GM12878 (cell line): ENCODE results near the gene FYB1. TPM values are rescaled to one million over a fixed set of nuclear protein-coding genes. Genes with fewer than 3 reads are reported as not detected.

ENCODE experiments used
- ATAC-seq: fragments of 200-7000 bp; cut with Tn5 transposase; 3 replicates; pipeline ENCODE4 v1.9.1; 2020; ENCODE audit warnings: mild to moderate bottlenecking, moderate library complexity
- BruUV-seq: library from RNA; stranded (reverse); fragments of 400-500 nt; replicated peaks from 2 replicates; lab custom pipeline; 2021; lab: Mats Ljungman, UMichigan
- CTCF ChIA-PET: fragments of 300-600 bp; sonication (Branson Sonifier 250); formaldehyde crosslinking; extraction: SDS; loops from one replicate; lab custom pipeline; 2021; ENCODE audit warnings: inconsistent platforms; lab: Yijun Ruan, JAX
- POLR2A ChIA-PET: fragments of 350-600 bp; formaldehyde crosslinking; extraction: SDS; loops from one replicate; lab custom pipeline; 2021; ENCODE audit warnings: inconsistent platforms; lab: Charles Lee
- RAD21 ChIA-PET: fragments of 300-600 bp; sonication (Branson Sonifier 250); formaldehyde crosslinking; loops from one replicate; lab custom pipeline; 2023; ENCODE audit warnings: antibody characterized with exemption; ENCODE audit not compliant: unreplicated experiment; lab: Charles Lee
- SMC1A ChIA-PET: fragments of 300-600 bp; sonication (Branson Sonifier 250); formaldehyde crosslinking; loops from one replicate; lab custom pipeline; 2023; ENCODE audit not compliant: unreplicated experiment, uncharacterized antibody; lab: Charles Lee
- DNase-seq: peaks from one replicate; pipeline ENCODE4 v3.0.0-alpha.2; 2011; ENCODE audit warnings: low read depth, low spot score
- FAIRE-seq: peaks from 3 replicates; lab custom pipeline; 2011; peaks lifted over from hg19 to GRCh38; lab: Jason Lieb, UNC
- H2AFZ ChIP-seq: 2 replicates; pipeline ENCODE4 v1.6.0; 2011; ENCODE audit warnings: low read depth, low read length, control low read depth; ENCODE audit not compliant: control insufficient read depth
- H3K27ac ChIP-seq: 2 replicates; pipeline ENCODE4 v1.5.1; 2011; ENCODE audit warnings: control low read depth; ENCODE audit not compliant: control insufficient read depth, insufficient read depth
- H3K27me3 ChIP-seq, 2 experiments: replicated peaks in 1 of 2; 2 replicates each; pipeline versions ENCODE4 v1.6.0 to v1.6.1; 2011; ENCODE audit warnings: low read length in 1 of 2; ENCODE audit not compliant: control insufficient read depth in 2 of 2, insufficient read depth in 2 of 2
- H3K36me3 ChIP-seq, 2 experiments: 2 replicates each; pipeline ENCODE4 v1.5.1; 2011; ENCODE audit warnings: low read length in 1 of 2; ENCODE audit not compliant: control insufficient read depth in 2 of 2, insufficient read depth in 2 of 2
- H3K4me1 ChIP-seq: 2 replicates; pipeline ENCODE4 v1.6.1; 2011; ENCODE audit warnings: mild to moderate bottlenecking, low read length, moderate library complexity, mixed read lengths; ENCODE audit not compliant: control insufficient read depth, insufficient read depth
- H3K4me2 ChIP-seq: 2 replicates; pipeline ENCODE4 v1.6.0; 2011; ENCODE audit warnings: control low read depth; ENCODE audit not compliant: control insufficient read depth, insufficient read depth
- H3K4me3 ChIP-seq: fragments of 200-600 bp; sonication (generic); 2 replicates; pipeline ENCODE4 v1.5.1; 2016
- H3K79me2 ChIP-seq: 2 replicates; pipeline ENCODE4 v1.6.0; 2011; ENCODE audit warnings: low read length; ENCODE audit not compliant: control insufficient read depth, insufficient read depth
- H3K9ac ChIP-seq: 2 replicates; pipeline ENCODE4 v1.8.0; 2011; ENCODE audit warnings: low read length, control low read depth, mixed read lengths; ENCODE audit not compliant: control insufficient read depth, insufficient read depth
- H3K9me3 ChIP-seq: replicated peaks from 3 replicates; pipeline ENCODE4 v1.5.1; 2011; ENCODE audit warnings: mild to moderate bottlenecking, low read length; ENCODE audit not compliant: control insufficient read depth, insufficient read depth
- H4K20me1 ChIP-seq: 2 replicates; pipeline ENCODE4 v1.6.0; 2011; ENCODE audit not compliant: control insufficient read depth, insufficient read depth
- CBFB ChIP-seq: IDR thresholded peaks from 2 replicates; pipeline ENCODE4 v1.6.1; 2016; ENCODE audit warnings: antibody characterized with exemption, low read depth
- CBX3 ChIP-seq: fragments of 200-600 bp; sonication (generic); IDR thresholded peaks from 2 replicates; pipeline ENCODE4 v1.6.1; 2016; ENCODE audit warnings: low read depth, borderline replicate concordance
- CREM ChIP-seq: IDR thresholded peaks from 2 replicates; pipeline ENCODE4 v1.6.1; 2014; ENCODE audit warnings: antibody characterized with exemption, low read depth
- ESRRA ChIP-seq: IDR thresholded peaks from 2 replicates; pipeline ENCODE4 v1.6.1; 2012; ENCODE audit warnings: mild to moderate bottlenecking, low read length, improper control_type of control experiment
- GABPA ChIP-seq: IDR thresholded peaks from 2 replicates; pipeline ENCODE4 v1.6.1; 2014; ENCODE audit warnings: antibody characterized with exemption, low read depth, mild to moderate bottlenecking, inconsistent platforms
- NFIC ChIP-seq: IDR thresholded peaks from 2 replicates; pipeline ENCODE4 v1.6.1; 2012; ENCODE audit warnings: low read depth, mild to moderate bottlenecking, inconsistent platforms, low read length, moderate library complexity
- POLR2AphosphoS2 ChIP-seq: IDR thresholded peaks from 2 replicates; pipeline ENCODE4 v1.6.1; 2011; ENCODE audit warnings: low read depth, mild to moderate bottlenecking, low read length, improper control_type of control experiment, moderate library complexity
- RAD21 ChIP-seq: IDR thresholded peaks from 2 replicates; pipeline ENCODE4 v1.6.1; 2011; ENCODE audit warnings: mild to moderate bottlenecking, low read depth, low read length, moderate library complexity; ENCODE audit not compliant: insufficient read depth
- TARDBP ChIP-seq: IDR thresholded peaks from 2 replicates; pipeline ENCODE4 v1.6.1; 2016; ENCODE audit warnings: borderline replicate concordance
- YY1 ChIP-seq: IDR thresholded peaks from 2 replicates; pipeline ENCODE4 v1.6.1; 2011; ENCODE audit warnings: low read depth, mild to moderate bottlenecking, low read length
- ZNF622 ChIP-seq: fragments of 450-650 bp; IDR thresholded peaks from 2 replicates; pipeline ENCODE4 v1.6.1; 2017; ENCODE audit warnings: mild to moderate bottlenecking, inconsistent platforms
- WGBS: methylation state at CpG from one replicate; pipeline ENCODE4 v1.1.6; 2016; ENCODE audit warnings: low lambda C conversion rate; ENCODE audit not compliant: insufficient replicate concordance, insufficient coverage; ENCODE audit errors: missing lambda C conversion rate; 5-methylcytosine and 5-hydroxymethylcytosine counted together
- in situ Hi-C: fragments of 300-500 bp; cut with MboI; formaldehyde crosslinking; loops from 9 replicates; pipeline ENCODE4 v1.14.3; 2018; ENCODE audit warnings: mixed read lengths
- intact Hi-C: fragments of 100-400 bp; cut with micrococcal nuclease; formaldehyde crosslinking; loops from one replicate; pipeline ENCODE4 v1.14.2; 2022; ENCODE audit not compliant: unreplicated experiment
- polyA plus RNA-seq, 11 experiments: library from polyadenylated mRNA; depleted of rRNA in 4 of 11; unstranded in 6 of 11; stranded (reverse) in 5 of 11; fragments of >200 nt; fragmentation: Nextera tagmentation in 4 of 11; fragmentation: Illumina TruSeq in 1 of 11; extraction: Ambion mirVana in 4 of 11; extraction: Trizol in 1 of 11; gene quantifications; 1 replicate in 1 of 11; 2 replicates in 10 of 11; pipeline versions ENCODE4 v1.2.1 to v1.2.3, GENCODE V29; 2011 to 2016; ENCODE audit warnings: inconsistent platforms in 2 of 11, missing spikeins in 2 of 11, low read depth in 1 of 11
- total RNA-seq, 4 experiments: library from RNA; depleted of rRNA in 3 of 4; stranded (reverse); fragments of >200 nt in 3 of 4; fragmentation: Illumina TruSeq in 1 of 4; extraction: Trizol in 1 of 4; gene quantifications; 2 replicates each; pipeline versions ENCODE4 v1.2.1 to v1.2.3, GENCODE V29; 2013 to 2021

FYB1 gene
- total and polyA plus RNA-seq, 10 of the 15 experiments (the other 5 are each of a cell fraction or from before 2014, with no cell fraction given), result 0.06 to 4.3 (median 0.25) TPM; not detected in 2

GRCh38 chr5:39225405-39226099 lies 6.2 kb upstream of the FYB1 start:
- Histone ChIP-seq H3K79me2 (no peaks in the 10 kb centered on the region), H4K20me1 (no peaks in the 10 kb centered on the region), H3K36me3 (no peaks in the 10 kb centered on the region), H3K4me3 (no peak overlapping the region), H3K27me3 (no peaks in the 10 kb centered on the region), H3K4me1 (no peaks in the 10 kb centered on the region), H3K4me2 (no peak overlapping the region), H3K27ac (no peak overlapping the region), H2AFZ (no peak overlapping the region), H3K9ac (no peak overlapping the region), H3K9me3 (no peaks in the 10 kb centered on the region)
- intact Hi-C loops, result no loop called here
- ChIA-PET RAD21 (interaction anchor here (1.1 to 2.4 kb wide), 5 partner anchors 8 to 45 kb away, joined by 3 to 8 read pairs (median 5); no protein-coding TSS in a partner anchor), SMC1A (interaction anchor here (0.8 to 10.1 kb wide), 6 partner anchors 8 to 58 kb away, joined by 3 to 192 read pairs (median 5); no protein-coding TSS in a partner anchor), POLR2A (interaction anchor here (1.3 kb wide), 1 partner anchor 8 kb away, joined by 4 read pairs; no protein-coding TSS in a partner anchor), CTCF (interaction anchor here (2.3 to 9.9 kb wide), 2 partner anchors 8 to 59 kb away, joined by 25 to 294 read pairs; no protein-coding TSS in a partner anchor)
- in situ Hi-C loops, result no loop called here
- 0% methylated on average over 2 of the region's 2 CpGs for WGBS
- no peak for TF ChIP-seq YY1
- no peak for TF ChIP-seq ZNF622
- TF ChIP-seq POLR2AphosphoS2, result no peak
- no peak for TF ChIP-seq GABPA
- TF ChIP-seq RAD21, result no peak
- TF ChIP-seq NFIC, result no peak
- no peak for TF ChIP-seq CREM
- TF ChIP-seq CBFB, result no peak
- TF ChIP-seq ESRRA, result no peak
- no peak for TF ChIP-seq TARDBP
- TF ChIP-seq CBX3, result no peak
- no TSS peak for BruUV-seq
- FAIRE-seq (no peak), ATAC-seq (no peak), DNase-seq (no peak)
